Keratinocyte (primary cell): ENCODE measurements around the gene CCDC69. TPM values are rescaled to one million over a fixed set of nuclear protein-coding genes. Genes with fewer than 3 reads are reported as not detected.

Experiments used
- DNase-seq: peaks from one replicate; pipeline ENCODE4 v3.0.0-alpha.2; 2011; ENCODE audit warnings: low read depth, missing footprints, low spot score
- FAIRE-seq: peaks from 2 replicates; lab custom pipeline; 2011; peaks lifted over from hg19 to GRCh38; lab: Jason Lieb, UNC
- H2AFZ ChIP-seq: 2 replicates; pipeline ENCODE4 v1.6.0; 2012; ENCODE audit warnings: low read length, control low read depth, inconsistent platforms; ENCODE audit not compliant: control insufficient read depth
- H3K27ac ChIP-seq: 2 replicates; pipeline ENCODE4 v1.5.1; 2011; ENCODE audit warnings: low read length; ENCODE audit not compliant: control insufficient read depth, insufficient read depth
- H3K27me3 ChIP-seq: 3 replicates; pipeline ENCODE4 v1.6.0; 2011; ENCODE audit warnings: low read length; ENCODE audit not compliant: control insufficient read depth, insufficient read depth; ENCODE audit errors: extremely low read depth
- H3K36me3 ChIP-seq, 2 experiments: 2 replicates in 1 of 2; 3 replicates in 1 of 2; pipeline ENCODE4 v1.5.1; 2011; ENCODE audit warnings: low read length in 2 of 2, mild to moderate bottlenecking in 1 of 2; ENCODE audit not compliant: control insufficient read depth in 2 of 2, insufficient read depth in 2 of 2; ENCODE audit errors: extremely low read depth in 1 of 2
- H3K4me1 ChIP-seq: 3 replicates; pipeline ENCODE4 v1.5.1; 2011; ENCODE audit warnings: low read length; ENCODE audit not compliant: control insufficient read depth, insufficient read depth; ENCODE audit errors: extremely low read depth
- H3K4me2 ChIP-seq: 3 replicates; pipeline ENCODE4 v1.6.0; 2011; ENCODE audit warnings: low read depth, low read length; ENCODE audit not compliant: control insufficient read depth, insufficient read depth; ENCODE audit errors: extremely low read depth
- H3K4me3 ChIP-seq, 3 experiments: fragments of 200-600 bp in 1 of 3; sonication (generic) in 1 of 3; 2 replicates in 2 of 3; 3 replicates in 1 of 3; pipeline ENCODE4 v1.5.1; 2011 to 2016; ENCODE audit warnings: low read length in 3 of 3, mild to moderate bottlenecking in 3 of 3, control low read depth in 2 of 3, inconsistent platforms in 1 of 3, low read depth in 1 of 3, mixed read lengths in 1 of 3, mixed run types in 1 of 3, moderate library complexity in 1 of 3; ENCODE audit not compliant: control insufficient read depth in 2 of 3, insufficient read depth in 2 of 3; ENCODE audit errors: extremely low read depth in 1 of 3
- H3K79me2 ChIP-seq: 2 replicates; pipeline ENCODE4 v1.6.0; 2012; ENCODE audit warnings: low read length; ENCODE audit not compliant: control insufficient read depth, insufficient read depth
- H3K9ac ChIP-seq: 3 replicates; pipeline ENCODE4 v1.6.0; 2011; ENCODE audit warnings: low read length; ENCODE audit not compliant: control insufficient read depth, insufficient read depth; ENCODE audit errors: extremely low read depth
- H3K9me1 ChIP-seq: 3 replicates; pipeline ENCODE4 v1.6.0; 2011; ENCODE audit warnings: low read length; ENCODE audit not compliant: control insufficient read depth, insufficient read depth; ENCODE audit errors: extremely low read depth
- H3K9me3 ChIP-seq: 2 replicates; pipeline ENCODE4 v1.5.1; 2012; ENCODE audit warnings: low read depth, low read length; ENCODE audit not compliant: control insufficient read depth
- H4K20me1 ChIP-seq: 3 replicates; pipeline ENCODE4 v1.6.0; 2011; ENCODE audit warnings: low read length; ENCODE audit not compliant: control insufficient read depth, insufficient read depth; ENCODE audit errors: extremely low read depth
- EZH2 ChIP-seq: IDR thresholded peaks from one replicate; pipeline ENCODE4 v1.6.1; 2012; ENCODE audit warnings: inconsistent platforms, mild to moderate bottlenecking, low read length, moderate library complexity
- dilution Hi-C: fragments of 300-500 bp; cut with MboI; formaldehyde crosslinking; loops from one replicate; pipeline ENCODE4 v1.7.0; 2020; ENCODE audit warnings: low sequenced_read_pairs; ENCODE audit not compliant: extremely low pct_ligation_motif_present
- polyA plus RNA-seq, 5 experiments: library from polyadenylated mRNA; depleted of rRNA in 3 of 5; stranded (reverse) in 3 of 5; stranded (forward) in 1 of 5; unstranded in 1 of 5; fragments of >200 nt; gene quantifications; 1 replicate in 1 of 5; 2 replicates in 3 of 5; 3 replicates in 1 of 5; pipeline versions ENCODE4 v1.2.1 to v1.2.3, GENCODE V29; 2011 to 2012; ENCODE audit warnings: missing spikeins in 2 of 5, low read depth in 1 of 5, low replicate concordance in 1 of 5
- TF ChIP-seq, protein P1 (sequence below), 3 experiments: IDR thresholded peaks in 1 of 3; conservative IDR thresholded peaks in 1 of 3; optimal IDR thresholded peaks in 1 of 3; 2 replicates in 2 of 3; 3 replicates in 1 of 3; pipeline versions ENCODE3 to v1.5.1; 2011; ENCODE audit warnings: low read length in 3 of 3, mild to moderate bottlenecking in 3 of 3, moderate library complexity in 2 of 3, control low read depth in 1 of 3, inconsistent platforms in 1 of 3; ENCODE audit not compliant: insufficient read depth in 2 of 3; ENCODE audit errors: extremely low read depth in 1 of 3

CCDC69 gene
- polyA plus RNA-seq, 1 donor (not counting 4 experiments of a cell fraction or from before 2014, with no cell fraction given) = 4.1 TPM

DNA sequence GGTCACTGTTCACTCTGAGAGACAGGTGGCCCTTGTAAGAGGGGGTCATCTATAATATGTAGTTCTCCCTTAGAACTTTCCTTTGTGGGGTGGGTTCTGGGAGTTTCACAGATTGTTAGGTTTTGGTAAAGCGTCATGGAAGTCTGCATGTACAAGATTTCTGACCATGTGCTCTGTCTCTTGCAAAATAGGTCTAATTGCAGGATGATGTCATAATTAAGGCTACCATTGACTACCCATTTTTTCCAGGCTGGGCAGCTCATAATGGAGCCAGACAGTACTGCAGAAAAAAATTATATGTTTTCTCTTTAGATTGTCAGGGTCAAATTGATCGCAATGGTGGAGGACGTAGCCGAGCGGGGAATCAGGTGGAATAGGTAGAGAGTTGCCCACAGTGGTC, 25.4 kb upstream of the CCDC69 start:
- no peak overlapping the region for H3K4me3 ChIP-seq
- DNase-seq = no peak

DNA sequence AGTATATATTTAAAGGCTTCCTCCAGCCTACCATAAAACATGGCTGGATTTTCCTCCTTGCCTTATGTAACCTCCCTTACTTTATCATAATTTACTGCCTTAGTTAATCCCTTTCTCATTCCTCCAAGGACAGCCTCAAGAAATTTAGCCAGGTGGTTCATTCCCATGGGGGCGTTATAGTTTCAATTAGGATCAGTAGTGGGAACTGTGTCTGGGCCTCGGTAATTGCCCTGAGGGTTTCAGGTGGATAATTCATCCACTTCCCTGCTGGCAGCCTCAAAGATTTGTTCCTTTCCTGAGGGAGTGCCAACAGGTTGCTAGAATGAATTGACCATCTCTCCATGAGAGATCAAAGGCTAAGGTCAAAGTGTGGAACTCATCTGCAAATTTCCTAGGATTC, 24.8 kb upstream of the CCDC69 start:
- Histone ChIP-seq H4K20me1 (no peaks in the 10 kb centered on the region), H3K4me1 (no peaks in the 10 kb centered on the region), H3K27me3 (no peaks in the 10 kb centered on the region), H3K36me3 (no peaks in the 10 kb centered on the region), H2AFZ (no peak overlapping the region), H3K9me3 (no peaks in the 10 kb centered on the region), H3K27ac (no peak overlapping the region), H3K9ac (no peak overlapping the region), H3K9me1 (no peaks in the 10 kb centered on the region), H3K79me2 (peaks cover 7% of the 10 kb centered on the region), H3K4me3 (no peak overlapping the region), H3K4me2 (no peak overlapping the region)
- DNase-seq = no peak
- TF ChIP-seq EZH2 = no peak
- dilution Hi-C loops = no loop called here
- no peak for FAIRE-seq

More for the DNA sequence above, 25.4 kb upstream of the CCDC69 start:
- Histone ChIP-seq H3K9ac (no peak overlapping the region), H3K27ac (no peak overlapping the region), H3K4me1 (no peaks in the 10 kb centered on the region), H3K79me2 (peaks cover 13% of the 10 kb centered on the region), H3K9me1 (no peaks in the 10 kb centered on the region), H3K4me2 (no peak overlapping the region), H3K9me3 (no peaks in the 10 kb centered on the region), H3K36me3 (no peaks in the 10 kb centered on the region), H3K27me3 (no peaks in the 10 kb centered on the region), H2AFZ (no peak overlapping the region), H4K20me1 (no peaks in the 10 kb centered on the region)
- dilution Hi-C loops = no loop called here
- TF ChIP-seq, protein P1, sequence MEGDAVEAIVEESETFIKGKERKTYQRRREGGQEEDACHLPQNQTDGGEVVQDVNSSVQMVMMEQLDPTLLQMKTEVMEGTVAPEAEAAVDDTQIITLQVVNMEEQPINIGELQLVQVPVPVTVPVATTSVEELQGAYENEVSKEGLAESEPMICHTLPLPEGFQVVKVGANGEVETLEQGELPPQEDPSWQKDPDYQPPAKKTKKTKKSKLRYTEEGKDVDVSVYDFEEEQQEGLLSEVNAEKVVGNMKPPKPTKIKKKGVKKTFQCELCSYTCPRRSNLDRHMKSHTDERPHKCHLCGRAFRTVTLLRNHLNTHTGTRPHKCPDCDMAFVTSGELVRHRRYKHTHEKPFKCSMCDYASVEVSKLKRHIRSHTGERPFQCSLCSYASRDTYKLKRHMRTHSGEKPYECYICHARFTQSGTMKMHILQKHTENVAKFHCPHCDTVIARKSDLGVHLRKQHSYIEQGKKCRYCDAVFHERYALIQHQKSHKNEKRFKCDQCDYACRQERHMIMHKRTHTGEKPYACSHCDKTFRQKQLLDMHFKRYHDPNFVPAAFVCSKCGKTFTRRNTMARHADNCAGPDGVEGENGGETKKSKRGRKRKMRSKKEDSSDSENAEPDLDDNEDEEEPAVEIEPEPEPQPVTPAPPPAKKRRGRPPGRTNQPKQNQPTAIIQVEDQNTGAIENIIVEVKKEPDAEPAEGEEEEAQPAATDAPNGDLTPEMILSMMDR (optimal IDR thresholded peaks at IDR 0.05 in 1 of 3, IDR thresholded peaks at IDR 0.05 in 1 of 3, conservative IDR thresholded peaks at IDR 0.05 in 1 of 3; ENCODE audit: extremely low read depth in 1 of 3, insufficient read depth in 2 of 3, low read length in 3 of 3) = no peak
- no peak for FAIRE-seq

DNA sequence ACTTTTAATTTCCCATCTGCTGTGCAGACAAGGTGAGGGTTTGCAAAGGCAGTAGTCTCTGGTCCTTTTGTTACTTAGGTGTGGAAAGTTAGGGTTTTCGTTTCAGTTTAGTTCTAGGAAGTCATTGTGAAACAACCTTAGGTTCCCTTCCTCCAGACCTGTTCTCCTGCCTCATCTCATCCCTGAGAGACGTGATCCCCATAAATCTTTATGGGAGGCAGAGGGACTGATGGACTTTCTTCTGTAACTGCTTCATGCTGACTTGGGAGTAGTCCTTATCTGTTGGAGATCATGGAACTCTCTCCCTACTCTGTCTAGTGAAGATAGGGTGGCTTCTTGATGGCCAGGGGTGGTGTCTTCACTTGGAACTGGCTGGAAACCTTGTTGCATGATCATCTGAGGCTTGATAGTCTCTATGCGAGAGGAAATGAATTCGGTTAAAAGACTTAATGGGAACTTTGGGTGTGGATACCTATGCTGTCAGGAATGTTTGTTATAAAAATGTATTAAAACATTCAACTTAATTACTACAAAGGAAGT, 21.9 kb upstream of the CCDC69 start:
- H3K79me2 ChIP-seq = no peaks in the 10 kb centered on the region
- H3K27me3 ChIP-seq = no peaks in the 10 kb centered on the region
- no peak overlapping the region for H3K4me2 ChIP-seq
- dilution Hi-C loops = no loop called here
- no peaks in the 10 kb centered on the region for H3K9me1 ChIP-seq
- H3K27ac ChIP-seq = no peak overlapping the region
- no peaks in the 10 kb centered on the region for H3K9me3 ChIP-seq
- H2AFZ ChIP-seq = no peak overlapping the region
- no peaks in the 10 kb centered on the region for H3K4me1 ChIP-seq
- TF ChIP-seq, protein P1 (optimal IDR thresholded peaks at IDR 0.05 in 1 of 3, IDR thresholded peaks at IDR 0.05 in 1 of 3, conservative IDR thresholded peaks at IDR 0.05 in 1 of 3; ENCODE audit: extremely low read depth in 1 of 3, insufficient read depth in 2 of 3, low read length in 3 of 3) = no peak
- TF ChIP-seq EZH2 = no peak
- no peaks in the 10 kb centered on the region for H3K36me3 ChIP-seq
- H4K20me1 ChIP-seq = no peaks in the 10 kb centered on the region
- H3K9ac ChIP-seq = no peak overlapping the region
- FAIRE-seq (no peak), DNase-seq (no peak)
- H3K4me3 ChIP-seq = no peak overlapping the region
